Measurements from ENCODE around the gene NSF. TPM values are rescaled to one million over a fixed set of nuclear protein-coding genes. Genes with fewer than 3 reads are reported as not detected.
"Not testable (repeated sequence)": the region's sequence is repeated elsewhere in the genome, so short reads cannot be mapped to it uniquely, and the experiment has no call there.

Gene NSF
- polyA plus RNA-seq, 1 experiment, result 86.2 TPM

- H3K4me3 ChIP-seq (ENCODE audit: low read depth, low read length); CTCF ChIA-PET; POLR2A ChIA-PET; DNase-seq (ENCODE audit: low read depth, low spot score); H3K27ac ChIP-seq (ENCODE audit: low read depth, low read length); H3K27me3 ChIP-seq (ENCODE audit: control insufficient read depth, insufficient read depth, low read length); H3K9me3 ChIP-seq (ENCODE audit: control insufficient read depth, insufficient read depth, low read length): not testable (repeated sequence)
Measured at GRCh38 chr17:46672777-46673176, 82.3 kb downstream of the NSF start.

DNA sequence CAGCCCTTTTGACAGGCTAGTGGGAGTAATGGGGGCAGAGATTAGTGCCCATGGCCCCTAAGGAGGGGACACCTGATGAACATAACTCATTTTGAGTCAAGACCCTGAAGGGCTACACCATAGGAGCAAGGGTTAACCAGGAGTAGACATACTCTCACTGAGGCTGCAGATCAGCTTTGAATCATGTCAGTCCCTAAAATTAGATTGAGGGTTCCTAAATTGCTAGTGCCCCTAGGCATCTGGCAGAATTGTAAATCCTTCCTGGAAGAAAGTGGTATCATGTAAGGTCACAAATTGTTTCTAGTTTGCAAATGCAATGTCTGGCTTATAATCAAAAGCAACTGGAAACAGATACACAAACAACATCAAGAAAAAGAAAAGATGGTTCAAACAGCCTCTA is 87.3 kb downstream of the NSF start:
- H3K27me3 ChIP-seq (ENCODE audit: control insufficient read depth, insufficient read depth, low read length); CTCF ChIA-PET; H3K9me3 ChIP-seq (ENCODE audit: control insufficient read depth, insufficient read depth, low read length); DNase-seq (ENCODE audit: low read depth, low spot score); H3K4me3 ChIP-seq (ENCODE audit: low read depth, low read length); H3K27ac ChIP-seq (ENCODE audit: low read depth, low read length); POLR2A ChIA-PET: not testable (repeated sequence)

- POLR2A ChIA-PET; H3K27me3 ChIP-seq (ENCODE audit: control insufficient read depth, insufficient read depth, low read length); H3K9me3 ChIP-seq (ENCODE audit: control insufficient read depth, insufficient read depth, low read length); DNase-seq (ENCODE audit: low read depth, low spot score); CTCF ChIA-PET; H3K4me3 ChIP-seq (ENCODE audit: low read depth, low read length); H3K27ac ChIP-seq (ENCODE audit: low read depth, low read length): not testable (repeated sequence)
Measured at GRCh38 chr17:46683653-46684052, 93.2 kb downstream of the NSF start.

DNA sequence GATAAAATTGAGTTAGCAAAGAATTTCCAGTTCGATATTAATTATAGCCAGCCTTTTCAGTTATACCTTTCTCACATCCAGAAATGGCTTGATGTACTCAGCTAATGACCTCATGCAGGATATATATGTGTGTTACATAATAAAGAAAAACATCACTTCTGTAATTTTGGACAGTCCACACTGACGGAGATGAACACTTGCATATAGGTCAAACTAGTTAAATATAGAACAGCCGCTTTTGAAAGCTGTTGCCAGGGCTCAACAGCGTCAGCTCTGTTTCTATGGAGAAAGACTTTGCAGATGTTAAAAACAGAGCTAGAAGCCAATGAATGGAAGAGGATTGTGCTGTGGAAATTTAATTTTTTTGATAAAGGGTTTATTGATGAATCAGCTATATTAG is 94.8 kb downstream of the NSF start:
- POLR2A ChIA-PET; H3K27me3 ChIP-seq (ENCODE audit: control insufficient read depth, insufficient read depth, low read length); H3K4me3 ChIP-seq (ENCODE audit: low read depth, low read length); H3K27ac ChIP-seq (ENCODE audit: low read depth, low read length); H3K9me3 ChIP-seq (ENCODE audit: control insufficient read depth, insufficient read depth, low read length); DNase-seq (ENCODE audit: low read depth, low spot score); CTCF ChIA-PET: not testable (repeated sequence)

GRCh38 chr17:46692196-46692595 is 101.7 kb downstream of the NSF start:
- H3K9me3 ChIP-seq (ENCODE audit: control insufficient read depth, insufficient read depth, low read length); H3K27ac ChIP-seq (ENCODE audit: low read depth, low read length); DNase-seq (ENCODE audit: low read depth, low spot score); H3K27me3 ChIP-seq (ENCODE audit: control insufficient read depth, insufficient read depth, low read length); CTCF ChIA-PET; H3K4me3 ChIP-seq (ENCODE audit: low read depth, low read length); POLR2A ChIA-PET: not testable (repeated sequence)

DNA sequence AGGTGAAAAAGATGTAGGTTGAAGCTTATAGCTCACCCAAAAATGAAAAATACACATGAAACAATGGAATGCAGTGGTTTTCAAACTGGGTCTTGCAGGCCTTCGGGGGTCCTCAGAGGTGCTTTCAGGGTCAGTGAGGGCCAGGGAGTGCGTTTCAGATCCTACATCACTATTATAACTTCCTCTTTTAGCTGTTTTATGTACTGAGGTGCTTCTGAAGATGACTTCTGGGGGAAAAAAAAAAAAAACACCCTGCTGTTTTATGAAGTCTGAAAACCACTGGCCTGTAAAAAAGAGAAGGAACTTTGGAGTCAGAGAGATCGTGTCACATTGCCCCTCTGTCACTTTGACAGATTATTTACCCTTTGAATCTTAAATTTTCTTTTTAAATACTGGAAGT is 102.8 kb downstream of the NSF start:
- CTCF ChIA-PET; H3K27me3 ChIP-seq (ENCODE audit: control insufficient read depth, insufficient read depth, low read length); POLR2A ChIA-PET; DNase-seq (ENCODE audit: low read depth, low spot score); H3K4me3 ChIP-seq (ENCODE audit: low read depth, low read length); H3K27ac ChIP-seq (ENCODE audit: low read depth, low read length); H3K9me3 ChIP-seq (ENCODE audit: control insufficient read depth, insufficient read depth, low read length): not testable (repeated sequence)

DNA sequence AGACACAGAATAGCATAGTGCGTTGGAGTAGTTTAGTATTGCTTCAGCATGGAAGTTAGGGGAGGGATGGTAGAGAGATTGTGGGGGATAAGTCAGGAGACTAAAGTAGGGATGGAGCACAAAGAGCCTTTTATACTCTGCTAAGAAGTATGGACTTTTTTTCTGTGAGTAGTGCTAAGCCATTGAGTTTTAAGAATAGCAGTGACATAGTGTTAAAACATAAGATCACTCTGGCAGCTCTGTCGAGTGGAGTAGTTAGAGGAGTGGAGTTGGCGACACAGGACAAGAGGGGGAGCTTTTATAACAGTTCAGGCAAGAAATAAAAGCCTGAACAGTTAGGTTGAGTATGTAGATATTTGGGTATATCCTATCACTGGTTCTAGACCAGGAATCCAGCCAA is 106.1 kb downstream of the NSF start:
- H3K27ac ChIP-seq (ENCODE audit: low read depth, low read length); POLR2A ChIA-PET; H3K9me3 ChIP-seq (ENCODE audit: control insufficient read depth, insufficient read depth, low read length); CTCF ChIA-PET; H3K4me3 ChIP-seq (ENCODE audit: low read depth, low read length); DNase-seq (ENCODE audit: low read depth, low spot score); H3K27me3 ChIP-seq (ENCODE audit: control insufficient read depth, insufficient read depth, low read length): not testable (repeated sequence)

DNA sequence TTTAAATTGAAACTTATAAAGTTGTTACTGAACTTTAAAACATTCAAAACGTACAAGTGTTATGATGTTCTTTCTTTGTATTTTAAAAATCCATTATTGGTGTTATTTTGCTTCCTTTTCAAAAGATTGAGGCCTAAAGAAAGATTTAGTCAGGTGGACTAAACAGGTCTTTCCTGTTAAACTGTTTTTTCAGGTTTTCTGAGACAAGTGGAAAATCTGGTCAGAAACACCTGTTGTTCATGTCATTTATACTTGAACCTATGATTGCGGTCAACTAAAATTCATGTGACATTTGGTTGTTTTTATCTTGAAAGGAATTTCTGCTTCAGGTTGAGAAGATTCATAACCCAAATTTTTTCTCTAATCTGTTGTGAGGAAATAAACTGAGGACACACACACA is 108.5 kb downstream of the NSF start:
- CTCF ChIA-PET; H3K27ac ChIP-seq (ENCODE audit: low read depth, low read length); H3K9me3 ChIP-seq (ENCODE audit: control insufficient read depth, insufficient read depth, low read length); POLR2A ChIA-PET; H3K4me3 ChIP-seq (ENCODE audit: low read depth, low read length); H3K27me3 ChIP-seq (ENCODE audit: control insufficient read depth, insufficient read depth, low read length); DNase-seq (ENCODE audit: low read depth, low spot score): not testable (repeated sequence)

- Histone ChIP-seq H3K4me3 (ENCODE audit: low read depth, low read length) (no peak overlapping the region), H3K27me3 (ENCODE audit: control insufficient read depth, insufficient read depth, low read length) (no peaks in the 10 kb centered on the region), H3K9me3 (ENCODE audit: control insufficient read depth, insufficient read depth, low read length) (no peaks in the 10 kb centered on the region), H3K27ac (ENCODE audit: low read depth, low read length) (no peak overlapping the region)
- ChIA-PET CTCF (no interaction called here), POLR2A (no interaction called here)
- DNase-seq (ENCODE audit: low read depth, low spot score), result no peak
- no peak for TF ChIP-seq CTCF (IDR thresholded peaks at IDR 0.05; ENCODE audit: low read depth, low read length)
Measured at GRCh38 chr17:46717999-46718398, 127.5 kb downstream of the NSF start.

All from AG04450 (cell line).